ENCODE measurements around the gene SNX8.

Gene SNX8

GRCh38 chr7:2225830-2226229 lies 88.4 kb downstream of the SNX8 start:
- no peak for TF ChIP-seq CTCF (IDR thresholded peaks at IDR 0.05; ENCODE audit: low read depth, low read length)
- DNase-seq (ENCODE audit: low read depth, low spot score): no peak
- in situ Hi-C loops (cut with HindIII; ENCODE audit: low sequenced_read_pairs): no loop called here
- no peak overlapping the region for H3K4me3 ChIP-seq (ENCODE audit: low read depth, low read length)

GRCh38 chr7:2225336-2225735 lies 88.9 kb downstream of the SNX8 start:
- no peak for DNase-seq (ENCODE audit: low read depth, low spot score)
- in situ Hi-C loops (cut with HindIII; ENCODE audit: low sequenced_read_pairs): no loop called here
- TF ChIP-seq CTCF (IDR thresholded peaks at IDR 0.05; ENCODE audit: low read depth, low read length): no peak
- H3K4me3 ChIP-seq (ENCODE audit: low read depth, low read length): no peak overlapping the region

GRCh38 chr7:2224934-2225333 lies 89.3 kb downstream of the SNX8 start:
- in situ Hi-C loops (cut with HindIII; ENCODE audit: low sequenced_read_pairs): no loop called here
- no peak overlapping the region for H3K4me3 ChIP-seq (ENCODE audit: low read depth, low read length)
- no peak for DNase-seq (ENCODE audit: low read depth, low spot score)
- no peak for TF ChIP-seq CTCF (IDR thresholded peaks at IDR 0.05; ENCODE audit: low read depth, low read length)

GRCh38 chr7:2224491-2224928 lies 89.7 kb downstream of the SNX8 start:
- no peak for DNase-seq (ENCODE audit: low read depth, low spot score)
- in situ Hi-C loops (cut with HindIII; ENCODE audit: low sequenced_read_pairs): no loop called here
- no peak for TF ChIP-seq CTCF (IDR thresholded peaks at IDR 0.05; ENCODE audit: low read depth, low read length)
- no peak overlapping the region for H3K4me3 ChIP-seq (ENCODE audit: low read depth, low read length)

GRCh38 chr7:2223321-2223720 lies 90.9 kb downstream of the SNX8 start:
- DNase-seq (ENCODE audit: low read depth, low spot score): no peak
- in situ Hi-C loops (cut with HindIII; ENCODE audit: low sequenced_read_pairs): no loop called here
- no peak for TF ChIP-seq CTCF (IDR thresholded peaks at IDR 0.05; ENCODE audit: low read depth, low read length)
- H3K4me3 ChIP-seq (ENCODE audit: low read depth, low read length): no peak overlapping the region

GRCh38 chr7:2222516-2222915 lies 91.7 kb downstream of the SNX8 start:
- TF ChIP-seq CTCF (IDR thresholded peaks at IDR 0.05; ENCODE audit: low read depth, low read length): no peak
- DNase-seq (ENCODE audit: low read depth, low spot score): no peak
- no peak overlapping the region for H3K4me3 ChIP-seq (ENCODE audit: low read depth, low read length)
- in situ Hi-C loops (cut with HindIII; ENCODE audit: low sequenced_read_pairs): no loop called here

- no peak for DNase-seq (ENCODE audit: low read depth, low spot score)
- no peak for TF ChIP-seq CTCF (IDR thresholded peaks at IDR 0.05; ENCODE audit: low read depth, low read length)
- H3K4me3 ChIP-seq (ENCODE audit: low read depth, low read length): no peak overlapping the region
- in situ Hi-C loops (cut with HindIII; ENCODE audit: low sequenced_read_pairs): no loop called here
Observed at GRCh38 chr7:2220954-2221353, 93.3 kb downstream of the SNX8 start.

Data from astrocyte of the spinal cord (primary cell).